HG02840 (cell line): Measurements from ENCODE around the gene PAX3.

Source experiments
- ATAC-seq: cut with Tn5 transposase; IDR thresholded peaks from one replicate; pipeline ENCODE4 v1.9.1; 2021; ENCODE audit warnings: mild to moderate bottlenecking, moderate library complexity, moderate number of reproducible peaks; ENCODE audit not compliant: unreplicated experiment, low FRiP score

PAX3 gene

DNA sequence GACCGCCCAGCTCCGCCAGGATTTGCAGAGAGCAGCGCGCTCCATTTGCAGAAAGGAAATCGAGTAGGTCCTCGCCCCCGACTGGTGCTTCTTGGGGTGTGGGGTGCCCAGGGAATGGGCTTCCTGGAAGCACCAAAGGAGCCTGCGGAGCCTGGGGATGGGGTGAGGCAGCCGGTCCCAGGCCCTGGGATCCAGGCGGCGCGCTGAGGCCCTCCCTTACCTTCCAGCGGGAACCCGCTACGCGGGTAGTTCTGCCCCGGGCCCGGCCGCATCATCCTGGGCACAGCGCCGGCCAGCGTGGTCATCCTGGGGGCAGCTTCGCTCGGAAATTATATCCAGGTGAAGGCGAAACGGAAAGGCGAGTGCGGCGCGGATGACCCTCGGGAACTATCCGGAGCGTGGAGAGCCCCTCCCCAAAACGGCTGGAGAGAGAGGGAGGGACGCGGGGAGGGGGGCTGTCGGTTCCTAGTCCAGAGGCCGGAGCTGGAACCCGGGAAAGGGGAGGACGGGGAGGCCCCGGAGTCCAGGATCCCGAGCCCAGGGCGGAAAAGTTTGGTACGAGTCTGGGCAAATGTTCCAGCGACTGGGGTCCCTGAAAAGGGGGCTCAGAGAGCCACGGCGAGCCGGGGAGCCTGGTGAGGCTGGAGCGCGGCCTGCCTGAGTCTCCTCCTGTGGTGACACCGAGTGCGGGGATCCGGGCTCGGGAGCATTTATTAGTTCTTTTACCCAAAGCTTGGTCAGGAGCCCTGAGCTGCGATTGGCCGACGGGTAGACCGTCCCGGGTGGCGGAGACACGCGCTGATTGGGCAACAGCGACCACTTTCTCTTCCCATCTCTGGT is at the start of gene PAX3:
TSS of gene PAX3 (minus strand) at position 688 of the 840 bp plus-strand sequence. CDS start at position 305, 383 bp downstream.
- no peak for ATAC-seq

DNA sequence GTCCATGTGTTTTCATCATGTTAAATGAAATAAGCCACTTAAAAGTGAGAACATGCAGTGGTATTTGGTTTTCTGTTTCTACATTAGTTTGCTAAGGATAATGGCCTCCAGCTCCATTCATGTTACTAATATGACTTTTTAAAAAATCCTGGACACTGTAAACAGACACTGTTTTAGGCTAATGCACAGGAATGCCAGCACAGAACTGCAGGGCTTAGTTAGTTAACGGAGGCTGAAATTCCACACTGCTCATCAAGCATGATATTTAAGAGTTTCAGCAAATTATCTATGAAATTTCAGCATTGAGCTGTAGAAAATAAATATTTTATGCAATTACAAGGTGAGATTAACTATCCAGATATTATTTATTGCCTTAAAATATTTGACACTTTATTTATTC is 42.5 kb upstream of the PAX3 start:
- ATAC-seq, result no peak

DNA sequence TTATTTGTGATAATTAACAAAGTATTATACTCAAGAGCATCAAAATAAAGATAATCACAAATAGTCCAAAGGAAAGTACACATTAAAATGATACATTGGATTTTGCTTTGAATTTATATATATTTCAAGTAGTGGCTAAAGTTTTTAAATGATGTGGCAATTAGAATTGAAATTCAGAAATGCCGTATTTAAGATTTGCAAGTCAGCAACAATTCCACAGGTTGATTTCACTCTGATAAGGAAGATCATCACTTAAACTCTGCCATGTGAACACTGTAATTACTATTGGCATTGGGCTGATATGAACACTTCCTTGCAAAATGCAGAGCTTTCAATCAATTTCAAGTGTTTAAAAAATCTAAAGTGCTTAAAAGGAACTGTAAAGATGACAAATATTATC is 39.6 kb upstream of the PAX3 start:
- ATAC-seq, result no peak

DNA sequence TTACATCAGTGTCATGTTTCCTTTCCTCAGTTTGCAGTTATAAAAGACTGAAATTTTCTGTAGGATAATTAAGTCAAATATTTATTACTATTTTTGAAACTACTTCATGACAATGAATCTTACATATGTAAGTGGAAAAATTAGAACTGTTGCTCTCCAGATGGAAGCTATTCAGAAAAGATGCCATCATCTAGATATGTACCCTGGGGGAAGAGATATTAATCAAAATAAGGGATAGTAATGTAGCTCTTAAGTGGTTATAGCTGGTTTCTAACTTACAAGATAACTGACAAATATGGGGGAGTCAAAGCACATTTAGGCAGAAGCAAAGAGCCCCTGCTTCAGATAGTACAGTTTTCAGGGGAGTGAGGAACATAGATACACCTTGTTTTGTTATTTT is 38.1 kb upstream of the PAX3 start:
- ATAC-seq, result no peak

DNA sequence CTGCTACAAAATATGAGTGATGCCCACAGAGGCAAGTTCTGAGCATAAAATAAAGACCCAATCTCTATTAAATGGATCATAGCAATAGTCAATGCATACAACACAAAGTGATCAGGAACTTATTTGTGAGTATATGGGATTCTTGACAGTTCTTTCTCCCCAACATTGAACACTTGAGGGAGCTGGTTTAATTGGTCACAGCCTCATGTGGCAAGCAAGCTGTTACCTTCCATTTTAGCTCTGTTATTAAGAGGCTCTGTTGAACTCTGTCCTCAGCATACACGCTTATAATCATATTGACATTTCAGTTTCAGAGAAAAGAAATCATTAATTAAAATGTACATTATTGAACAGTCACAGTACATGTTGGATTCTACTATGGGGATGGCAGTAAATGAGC is 37.6 kb upstream of the PAX3 start:
- ATAC-seq, result no peak

DNA sequence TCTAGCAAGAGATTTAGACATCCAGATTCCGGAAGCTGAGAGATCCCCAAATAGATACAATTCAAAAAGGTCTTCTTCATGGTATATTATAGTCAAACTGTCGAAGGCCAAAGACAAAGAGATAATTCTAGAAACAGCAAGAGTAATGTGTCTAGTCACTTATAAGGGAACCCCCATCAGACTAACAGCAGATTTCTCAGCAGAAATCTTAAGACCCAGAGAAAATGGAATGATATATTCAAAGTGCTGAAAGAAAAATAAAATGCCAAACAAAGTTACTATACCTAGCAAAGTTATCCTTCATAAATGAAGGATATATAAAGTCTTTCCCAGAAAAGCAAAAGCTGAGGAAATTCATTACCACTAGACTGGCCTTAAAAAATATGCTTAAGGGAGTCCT is 36.1 kb upstream of the PAX3 start:
- ATAC-seq, result no peak

DNA sequence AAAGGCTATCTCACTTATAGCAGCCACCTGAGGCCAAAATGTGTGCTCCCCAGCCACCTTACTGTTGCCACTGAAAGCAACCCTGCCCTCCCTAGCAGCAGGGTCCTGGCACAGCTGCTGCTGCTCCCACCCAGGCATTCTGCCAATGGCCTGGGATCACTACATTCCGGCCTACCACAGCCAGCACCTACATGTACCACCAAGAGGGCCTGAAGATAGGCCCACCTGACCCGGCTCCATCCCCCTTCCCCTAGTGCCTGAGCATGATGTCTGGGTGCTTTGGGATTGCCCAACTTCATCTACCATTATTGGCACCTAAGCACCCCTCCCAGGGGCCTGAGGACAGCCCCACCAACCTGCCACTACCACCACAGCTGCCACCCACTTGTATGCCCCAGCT is 34.6 kb upstream of the PAX3 start:
- ATAC-seq, result no peak

DNA sequence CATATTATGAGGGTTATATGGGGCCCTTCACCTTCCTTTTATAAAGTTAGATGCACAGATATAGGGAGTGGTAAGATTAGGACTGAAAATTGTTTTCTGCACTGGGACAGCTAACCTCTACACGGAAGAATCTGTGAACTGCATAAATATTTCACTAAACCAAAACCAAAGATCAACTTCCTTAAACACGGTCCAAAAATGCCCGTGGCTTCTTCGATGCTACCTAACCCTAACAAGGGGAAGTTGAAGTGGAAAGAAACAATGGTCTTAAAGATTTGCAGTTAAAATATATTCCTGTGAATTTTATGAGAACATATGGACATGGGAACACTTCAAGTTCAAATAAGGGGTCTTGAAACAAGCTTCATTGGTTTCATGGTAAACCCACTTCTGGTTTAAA is 33.3 kb upstream of the PAX3 start:
- ATAC-seq, result no peak

DNA sequence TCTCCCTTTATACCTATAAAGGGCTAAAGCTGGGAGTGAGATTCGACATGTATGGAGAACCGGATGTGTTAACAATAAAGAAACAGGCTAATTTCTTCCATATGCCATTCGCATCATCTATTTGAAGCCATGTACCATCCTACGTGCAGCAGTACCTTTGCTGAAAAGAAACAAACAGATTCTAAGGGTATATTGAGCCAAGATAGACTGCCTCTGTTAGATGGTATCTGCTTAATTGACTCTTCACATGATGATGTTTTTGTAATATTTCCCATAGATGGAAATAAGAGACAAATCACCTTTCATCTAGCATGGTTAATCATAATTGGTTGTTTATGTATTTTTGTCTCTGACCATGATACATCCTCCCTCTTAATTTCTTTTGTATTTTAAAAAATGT is 32.1 kb upstream of the PAX3 start:
- ATAC-seq, result no peak

DNA sequence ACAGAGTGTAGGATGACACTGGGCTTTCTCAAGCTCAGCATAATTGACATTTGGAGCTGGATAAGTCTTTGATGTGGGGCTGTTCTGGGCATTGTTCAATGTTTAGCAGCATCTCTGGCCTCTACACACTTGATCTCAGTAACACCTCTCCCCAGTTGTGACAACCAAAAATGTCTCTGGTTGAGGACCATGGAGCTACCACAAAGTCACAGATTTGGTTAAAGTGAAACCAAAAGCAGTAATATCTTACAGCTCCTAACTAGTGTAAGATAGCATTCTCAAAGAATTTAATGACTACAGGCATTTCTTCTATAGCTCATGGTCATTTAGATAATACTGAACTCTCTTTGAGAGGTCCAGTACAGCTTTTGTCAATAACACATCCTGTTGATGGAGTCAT is 23.4 kb upstream of the PAX3 start:
- ATAC-seq, result no peak

DNA sequence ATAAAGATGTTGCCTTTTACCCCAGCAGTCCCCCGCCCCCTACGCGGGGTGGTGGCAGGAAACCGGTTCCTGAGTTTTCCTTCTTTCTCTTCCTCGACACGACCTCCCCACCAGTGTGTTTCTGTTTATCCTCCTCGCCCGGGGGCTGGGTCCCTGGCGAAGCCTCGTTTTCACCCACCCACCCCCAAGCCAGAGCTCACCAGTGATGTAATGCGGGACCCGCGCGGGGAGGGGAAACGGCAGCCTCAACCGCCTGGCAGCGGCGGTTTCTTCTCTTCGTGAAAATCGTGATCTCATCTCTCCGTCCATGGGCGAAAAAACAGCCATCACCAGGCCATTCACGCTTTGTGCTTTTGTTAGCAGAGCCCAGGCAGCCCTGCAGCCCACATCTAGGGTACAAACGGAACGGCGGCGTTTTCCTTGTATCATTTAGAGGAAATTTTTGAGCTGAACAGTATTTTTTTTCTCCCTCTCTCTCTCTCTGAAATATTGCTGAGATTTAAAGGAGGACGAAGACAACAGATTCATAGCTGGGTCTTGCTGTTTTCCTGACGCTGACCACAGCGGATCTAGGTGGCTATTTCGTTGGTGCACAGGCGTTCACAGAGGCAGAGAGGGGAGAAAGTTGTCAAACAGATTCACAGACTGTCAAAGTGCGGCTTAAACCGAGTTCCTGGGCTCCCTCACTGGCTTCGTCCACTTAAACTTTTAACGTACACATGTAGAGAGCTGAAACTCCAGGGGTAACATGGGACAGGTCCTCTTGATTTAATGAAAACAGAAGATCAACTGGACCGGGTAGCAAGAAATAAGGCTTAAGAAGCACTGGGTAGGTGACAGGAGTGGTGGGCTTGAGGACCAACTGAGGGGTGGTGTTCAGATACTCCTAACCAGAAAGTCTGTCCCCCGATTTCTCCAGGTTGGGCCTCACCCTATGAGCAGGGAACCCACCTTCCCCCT is 21.9 kb upstream of the PAX3 start:
- no peak for ATAC-seq

DNA sequence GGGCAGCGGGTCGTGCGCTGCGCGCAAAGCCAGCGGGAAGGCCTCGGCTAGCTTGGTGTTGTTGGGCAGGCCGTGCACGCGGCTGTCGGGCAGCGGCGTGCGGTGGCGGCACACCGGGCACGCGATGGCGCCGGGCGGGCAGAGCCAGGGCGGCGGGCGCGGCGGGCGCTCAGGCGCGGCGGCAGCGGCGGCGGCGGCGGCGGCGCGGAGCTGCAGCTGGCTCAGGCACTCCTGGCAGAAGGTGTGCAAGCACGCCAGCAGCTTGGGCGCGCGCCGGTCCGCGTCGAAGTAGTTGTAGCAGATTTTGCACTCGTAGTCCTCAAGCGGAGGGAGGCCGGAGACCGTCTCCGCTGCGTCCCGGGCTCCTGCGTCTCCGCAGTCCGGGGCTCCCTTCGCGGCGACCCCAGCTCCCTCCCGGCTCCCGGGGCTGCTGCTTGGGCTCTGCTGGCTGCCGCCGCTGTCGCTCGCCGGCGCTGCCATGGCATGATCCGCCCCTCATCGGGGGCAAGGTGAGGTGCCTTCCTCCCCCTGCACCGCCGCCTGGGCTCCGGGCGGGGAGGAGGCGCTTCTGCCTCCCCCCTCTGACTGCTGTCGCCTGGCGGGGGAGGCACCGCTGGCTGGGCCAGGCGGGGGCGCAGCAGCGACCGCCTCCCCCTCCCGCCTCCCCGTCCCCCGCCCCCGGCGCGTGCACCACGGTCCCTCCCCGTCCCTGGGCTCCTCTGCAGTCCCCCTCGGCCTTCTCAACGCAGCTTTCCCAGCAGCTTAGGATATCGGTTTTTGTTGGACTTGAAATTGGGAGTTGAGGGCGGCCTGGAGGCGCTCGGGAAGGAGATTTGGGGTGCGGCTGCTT is 21.0 kb upstream of the PAX3 start:
- ATAC-seq, result peak; percentile 41

DNA sequence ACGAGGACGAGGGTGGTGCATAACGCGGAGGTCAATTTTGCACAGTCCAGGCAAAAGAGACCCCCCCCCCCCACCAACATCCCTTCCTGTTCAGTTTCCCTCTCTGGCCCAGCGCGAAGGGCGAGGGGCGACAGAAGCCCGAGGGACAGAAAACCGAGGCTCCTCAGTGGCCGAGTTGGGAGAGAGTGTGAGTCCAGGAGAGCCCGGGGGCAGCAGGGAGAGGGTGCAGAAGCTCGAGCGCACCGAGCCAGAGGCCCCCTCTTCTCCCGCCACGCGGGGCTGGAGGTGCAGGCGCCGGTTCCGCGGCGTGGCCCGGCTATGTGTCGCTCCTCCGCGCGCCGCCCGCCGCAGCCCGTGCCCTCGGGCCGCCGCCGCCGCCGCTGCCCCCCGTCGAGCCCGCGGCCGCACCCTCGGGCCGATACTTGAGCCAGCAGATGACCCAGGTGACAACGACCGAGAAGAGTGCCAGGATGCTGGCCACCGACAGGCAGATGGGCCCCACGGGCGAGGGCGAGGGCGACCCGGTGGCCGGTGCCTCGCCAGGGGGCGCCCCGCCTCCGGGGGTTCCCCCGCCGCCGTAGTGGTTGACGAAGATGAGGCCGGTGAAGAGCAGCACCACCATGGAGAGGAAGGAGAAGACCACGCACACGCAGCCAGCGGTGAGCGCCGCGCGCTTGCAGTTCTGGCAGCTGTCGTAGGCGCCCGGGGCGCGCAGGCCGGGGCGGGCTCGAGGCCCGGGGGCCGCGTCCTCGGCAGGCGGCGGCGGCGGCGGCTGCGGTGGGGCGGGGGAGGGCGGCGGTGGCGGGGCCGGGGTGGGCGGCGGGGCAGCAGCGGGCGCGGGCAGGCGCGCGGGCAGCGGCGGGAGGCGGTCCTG is 20.2 kb upstream of the PAX3 start:
- ATAC-seq, result peak; percentile 44

DNA sequence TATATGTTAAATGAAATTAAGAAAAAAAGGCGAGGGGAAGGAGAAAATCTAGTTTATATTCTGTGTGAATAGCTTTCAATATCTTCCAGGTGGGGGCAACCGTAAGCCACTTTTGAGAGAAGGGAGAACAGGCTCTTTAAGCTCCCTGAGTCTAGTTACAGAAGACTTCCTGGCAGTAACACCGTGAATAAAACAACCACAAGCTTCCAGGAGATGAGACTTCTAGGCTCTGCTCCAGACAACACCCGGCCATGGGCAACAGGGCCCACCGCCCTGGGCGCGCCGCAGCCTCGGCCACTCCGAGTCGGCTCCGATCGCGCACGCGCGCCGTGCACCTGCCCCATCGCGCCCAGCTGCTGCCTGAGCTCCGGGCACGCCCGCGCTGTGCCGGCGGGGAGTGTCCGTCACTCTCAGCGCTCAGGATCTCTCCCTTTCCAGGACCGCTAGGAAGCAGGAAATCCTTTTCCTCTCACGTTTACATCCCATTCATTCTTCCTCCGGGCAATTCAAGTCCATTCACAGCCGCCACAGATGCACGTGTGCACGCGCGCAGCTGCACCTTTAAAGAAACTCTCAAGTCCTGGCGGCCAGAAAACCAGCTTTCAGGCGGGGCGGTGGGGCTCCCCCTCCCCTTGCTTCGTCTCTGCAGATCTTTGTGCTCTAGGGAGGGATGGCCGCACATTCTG is 19.4 kb upstream of the PAX3 start:
- ATAC-seq, result peak; percentile 44

DNA sequence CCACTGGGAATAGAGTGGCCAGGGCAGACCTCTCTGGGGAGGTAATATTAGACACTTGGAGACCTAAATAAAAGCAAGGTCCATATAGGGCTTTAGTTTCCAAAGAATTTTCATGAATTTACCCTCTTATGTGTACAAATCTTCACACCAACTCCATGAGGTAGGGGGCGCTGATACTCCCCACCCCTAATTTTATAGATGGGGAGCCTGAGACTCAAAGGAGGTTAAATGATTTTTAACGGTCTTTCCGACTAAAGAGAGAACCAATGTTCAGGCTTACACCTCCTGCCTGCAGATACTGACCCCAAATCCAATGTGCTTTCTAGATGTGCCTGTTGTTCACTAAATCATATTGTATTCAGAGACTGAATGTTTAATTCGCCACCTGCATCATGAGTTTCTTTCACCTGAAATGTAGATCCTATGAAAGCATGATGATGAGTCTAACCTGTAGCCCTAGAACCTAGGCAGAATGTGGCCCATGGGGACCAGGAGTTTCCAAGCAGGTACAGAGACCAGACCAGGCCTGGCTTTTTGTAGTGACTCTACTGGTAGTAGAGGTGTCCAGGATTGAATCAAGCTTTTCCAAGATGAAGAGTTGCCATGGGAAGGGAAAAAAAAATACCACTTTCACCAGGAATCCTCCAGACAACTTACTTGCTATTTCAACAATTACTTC is 16.8 kb upstream of the PAX3 start:
- no peak for ATAC-seq

DNA sequence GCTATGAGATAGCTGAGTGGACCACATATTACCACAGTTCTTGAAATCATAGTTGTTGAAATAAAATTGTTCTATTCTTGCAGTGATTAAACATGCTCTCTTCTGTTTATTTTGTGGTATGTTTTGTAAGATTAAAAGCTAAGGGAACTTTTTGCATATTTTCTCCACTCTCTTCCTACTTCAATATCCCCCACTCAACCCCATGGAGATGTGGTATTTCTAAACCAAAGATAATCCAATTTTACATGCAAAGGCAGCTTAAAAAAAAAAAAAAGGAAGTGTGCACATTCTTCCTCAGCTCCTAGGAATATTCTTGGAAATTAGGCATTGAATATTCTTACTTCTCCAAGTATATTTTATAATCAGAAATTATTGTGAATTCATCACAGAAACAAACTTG is 15.0 kb upstream of the PAX3 start:
- no peak for ATAC-seq

DNA sequence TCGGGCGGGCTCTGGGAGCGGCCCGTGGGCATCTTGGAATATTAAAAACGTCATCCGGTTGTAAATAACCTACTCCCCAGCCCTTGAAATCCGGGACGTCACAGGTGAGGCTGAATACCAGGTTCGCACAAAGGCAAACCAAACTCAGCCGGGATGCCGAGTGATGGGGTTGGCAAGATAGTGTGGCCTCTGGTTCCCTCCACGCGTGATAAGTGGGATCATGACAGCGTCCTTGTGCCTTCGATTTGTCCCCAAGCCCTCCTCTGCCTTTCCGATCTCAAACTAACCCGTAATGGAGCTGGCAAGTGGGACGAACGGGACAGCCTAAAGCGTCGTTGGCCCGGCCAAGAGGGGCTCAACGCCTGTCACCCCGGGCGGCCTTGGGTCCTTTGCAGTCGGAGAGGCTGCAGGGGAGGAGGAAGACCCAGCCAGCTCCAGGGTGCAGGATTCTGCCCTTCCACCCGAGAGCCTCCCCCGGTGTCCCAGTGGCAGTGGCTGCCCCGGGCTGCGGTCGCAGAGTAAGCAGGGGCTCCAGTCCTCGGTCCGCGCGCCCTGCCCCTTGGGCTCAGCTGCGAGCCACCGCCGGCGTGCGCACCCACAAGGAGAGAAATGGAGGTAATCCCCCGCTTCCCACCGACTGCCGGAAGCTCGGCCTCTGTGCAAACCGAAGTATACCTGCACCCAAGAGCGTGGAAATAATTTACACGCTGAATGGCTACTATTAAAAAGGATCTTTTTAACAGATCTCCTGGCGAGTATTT is 13.4 kb upstream of the PAX3 start:
- ATAC-seq, result no peak
